T-cell (primary cell): Measurements from ENCODE around the gene AMDHD1. TPM values are rescaled to one million over a fixed set of nuclear protein-coding genes. Genes with fewer than 3 reads are reported as not detected.

Source experiments
- ATAC-seq, 4 experiments: fragments of 200-7000 bp in 3 of 4; fragments of 150-1000 bp in 1 of 4; cut with Tn5 transposase; replicated peaks in 1 of 4; 1 replicate in 3 of 4; 2 replicates in 1 of 4; pipeline ENCODE4 v1.10.0; 2021; ENCODE audit warnings: moderate library complexity in 3 of 4, mild to moderate bottlenecking in 2 of 4, moderate number of reproducible peaks in 1 of 4
- CTCF ChIA-PET, 2 donors: fragments of 300-600 bp; sonication (Branson Sonifier 250); formaldehyde crosslinking; loops; one replicate each; lab custom pipeline; 2022; ENCODE audit warnings: antibody characterized with exemption in 2 of 2; lab: Charles Lee
- POLR2A ChIA-PET, 2 donors: fragments of 300-600 bp; sonication (Branson Sonifier 250); formaldehyde crosslinking; loops; one replicate each; lab custom pipeline; 2022; ENCODE audit warnings: antibody characterized with exemption in 2 of 2; lab: Charles Lee
- DNase-seq, 35 experiments: peaks; one replicate each; pipeline versions ENCODE4 v3.0.0 to v3.0.0-alpha.2; 2013 to 2023
- H3K27ac ChIP-seq: one replicate; pipeline ENCODE4 v1.5.1; 2013; ENCODE audit warnings: low read length
- H3K27me3 ChIP-seq, 2 experiments: replicated peaks in 1 of 2; 1 replicate in 1 of 2; 2 replicates in 1 of 2; pipeline versions ENCODE4 v1.6.1 to v1.7.0; 2013; ENCODE audit warnings: low read length in 1 of 2, mixed read lengths in 1 of 2; ENCODE audit not compliant: control insufficient read depth in 2 of 2, insufficient read depth in 2 of 2; ENCODE audit errors: extremely low read depth in 1 of 2
- H3K36me3 ChIP-seq, 2 donors: 1 replicate in 1 of 2; 2 replicates in 1 of 2; pipeline versions ENCODE4 v1.6.1 to v1.7.0; 2013; ENCODE audit warnings: low read length in 1 of 2; ENCODE audit not compliant: control insufficient read depth in 2 of 2, insufficient read depth in 1 of 2; ENCODE audit errors: extremely low read depth in 1 of 2
- H3K4me1 ChIP-seq, 2 experiments: 1 replicate in 1 of 2; 2 replicates in 1 of 2; pipeline versions ENCODE4 v1.6.1 to v1.7.0; 2013; ENCODE audit warnings: low read length in 2 of 2, mixed read lengths in 1 of 2; ENCODE audit not compliant: insufficient read depth in 2 of 2, control insufficient read depth in 1 of 2; ENCODE audit errors: extremely low read depth in 1 of 2
- H3K4me3 ChIP-seq, 2 donors: 1 replicate in 1 of 2; 2 replicates in 1 of 2; pipeline versions ENCODE4 v1.5.1 to v1.7.0; 2013; ENCODE audit warnings: mild to moderate bottlenecking in 2 of 2, low read length in 1 of 2, moderate library complexity in 1 of 2; ENCODE audit not compliant: control insufficient read depth in 1 of 2; ENCODE audit errors: extremely low read depth in 1 of 2
- H3K9me3 ChIP-seq: 2 replicates; pipeline ENCODE4 v1.7.0; 2013
- H3K27ac Mint-ChIP-seq, 2 donors: one replicate each; pipeline ENCODE4 v1.8.0; 2020 to 2021; ENCODE audit warnings: mild to moderate bottlenecking in 2 of 2, mixed read lengths in 2 of 2
- H3K27me3 Mint-ChIP-seq, 2 donors: one replicate each; pipeline ENCODE4 v1.8.0; 2021 to 2022; ENCODE audit warnings: mixed read lengths in 2 of 2
- H3K36me3 Mint-ChIP-seq: one replicate; pipeline ENCODE4 v1.8.0; 2021; ENCODE audit warnings: mixed read lengths
- H3K4me1 Mint-ChIP-seq, 3 donors: one replicate each; pipeline ENCODE4 v1.8.0; 2020 to 2022; ENCODE audit warnings: mixed read lengths in 3 of 3, mild to moderate bottlenecking in 1 of 3
- H3K4me3 Mint-ChIP-seq, 3 donors: one replicate each; pipeline ENCODE4 v1.8.0; 2020 to 2022; ENCODE audit warnings: mild to moderate bottlenecking in 3 of 3, mixed read lengths in 3 of 3, moderate library complexity in 3 of 3
- H3K9me3 Mint-ChIP-seq, 3 donors: one replicate each; pipeline ENCODE4 v1.8.0; 2020 to 2022; ENCODE audit warnings: mixed read lengths in 3 of 3
- WGBS: methylation state at CpG from one replicate; pipeline ENCODE4 v1.1.5; 2013; ENCODE audit warnings: missing lambda C conversion rate; ENCODE audit not compliant: insufficient coverage; 5-methylcytosine and 5-hydroxymethylcytosine counted together
- total RNA-seq, 35 experiments: library from RNA in 6 of 35; stranded (reverse) in 6 of 35; fragments of 120-200 nt in 1 of 35; gene quantifications; one replicate each; pipeline versions ENCODE4 v1.2.1 to v1.2.4 and lab custom pipeline; 2013 to 2026

AMDHD1 gene
- total RNA-seq, 5 donors from 2014 or later (not counting 1 experiment from before 2014, with no cell fraction given): 0.40 to 2.6 (median 1.2) TPM

- CTCF ChIA-PET: interaction anchor here (0.6 to 1.7 kb wide), 5 partner anchors 23 to 108 kb away, joined by 3 to 10 read pairs (median 4); no protein-coding TSS in a partner anchor
- Mint-ChIP-seq H3K9me3 (no peaks in the 10 kb centered on the region), H3K27me3 (no peaks in the 10 kb centered on the region), H3K27ac (no peak overlapping the region), H3K4me3 (no peak overlapping the region), H3K36me3 (no peaks in the 10 kb centered on the region), H3K4me1 (no peaks in the 10 kb centered on the region)
- H3K4me3 ChIP-seq: no peak overlapping the region
- H3K27ac ChIP-seq: no peak overlapping the region
- WGBS: no CpG with 5 or more reads among the region's 1 CpG
- ATAC-seq (no peak), DNase-seq (no peak)
- H3K27me3 ChIP-seq: no peaks in the 10 kb centered on the region
- POLR2A ChIA-PET: no interaction called here
- H3K36me3 ChIP-seq: no peaks in the 10 kb centered on the region
- no peaks in the 10 kb centered on the region for H3K9me3 ChIP-seq
- no peaks in the 10 kb centered on the region for H3K4me1 ChIP-seq
These were observed 16.0 kb downstream of the AMDHD1 start for GRCh38 chr12:95959107-95959506.

GRCh38 chr12:95960241-95960640 lies 17.1 kb downstream of the AMDHD1 start:
- Histone ChIP-seq H3K27me3 (no peaks in the 10 kb centered on the region), H3K27ac (no peak overlapping the region), H3K36me3 (no peaks in the 10 kb centered on the region), H3K4me3 (no peak overlapping the region), H3K9me3 (no peaks in the 10 kb centered on the region), H3K4me1 (no peaks in the 10 kb centered on the region)
- H3K27ac Mint-ChIP-seq: no peak overlapping the region
- 60% methylated on average over 2 of the region's 5 CpGs for WGBS
- H3K27me3 Mint-ChIP-seq: no peaks in the 10 kb centered on the region
- DNase-seq (no peak), ATAC-seq (no peak)
- H3K36me3 Mint-ChIP-seq: no peaks in the 10 kb centered on the region
- no peak overlapping the region for H3K4me3 Mint-ChIP-seq
- CTCF ChIA-PET: interaction anchor here in 1 of 2 donors (0.6 kb wide), 1 partner anchor 50 kb away, joined by 4 read pairs; no protein-coding TSS in a partner anchor
- H3K9me3 Mint-ChIP-seq: no peaks in the 10 kb centered on the region
- POLR2A ChIA-PET: no interaction called here
- no peaks in the 10 kb centered on the region for H3K4me1 Mint-ChIP-seq

- DNase-seq (no peak), ATAC-seq (no peak)
- Histone ChIP-seq H3K27ac (no peak overlapping the region), H3K27me3 (no peaks in the 10 kb centered on the region), H3K4me1 (no peaks in the 10 kb centered on the region), H3K4me3 (no peak overlapping the region), H3K9me3 (no peaks in the 10 kb centered on the region), H3K36me3 (no peaks in the 10 kb centered on the region)
- no peak overlapping the region for H3K4me3 Mint-ChIP-seq
- no peaks in the 10 kb centered on the region for H3K27me3 Mint-ChIP-seq
- H3K27ac Mint-ChIP-seq: no peak overlapping the region
- 48% methylated on average over 3 of the region's 7 CpGs for WGBS
- peaks cover 8% of the 10 kb centered on the region for H3K36me3 Mint-ChIP-seq
- ChIA-PET POLR2A (no interaction called here), CTCF (interaction anchor here in 1 of 2 donors (0.9 kb wide), 1 partner anchor 21 kb away, joined by 3 read pairs; no protein-coding TSS in a partner anchor)
- H3K9me3 Mint-ChIP-seq: no peaks in the 10 kb centered on the region
- no peaks in the 10 kb centered on the region for H3K4me1 Mint-ChIP-seq
These were observed 19.1 kb downstream of the AMDHD1 start for GRCh38 chr12:95962222-95962621.

- Histone ChIP-seq H3K9me3 (no peaks in the 10 kb centered on the region), H3K27ac (no peak overlapping the region), H3K4me3 (no peak overlapping the region), H3K36me3 (no peaks in the 10 kb centered on the region), H3K27me3 (no peaks in the 10 kb centered on the region), H3K4me1 (no peaks in the 10 kb centered on the region)
- WGBS: no CpG with 5 or more reads among the region's 2 CpGs
- H3K36me3 Mint-ChIP-seq: peaks cover 8% of the 10 kb centered on the region
- DNase-seq: no peak
- CTCF ChIA-PET: no interaction called here
- no peaks in the 10 kb centered on the region for H3K27me3 Mint-ChIP-seq
- H3K9me3 Mint-ChIP-seq: no peaks in the 10 kb centered on the region
- ATAC-seq: no peak
- H3K4me3 Mint-ChIP-seq: no peak overlapping the region
- H3K27ac Mint-ChIP-seq: no peak overlapping the region
- H3K4me1 Mint-ChIP-seq: no peaks in the 10 kb centered on the region
- POLR2A ChIA-PET: no interaction called here
These were observed 20.0 kb downstream of the AMDHD1 start for GRCh38 chr12:95963096-95963495.

GRCh38 chr12:95966287-95966870 lies 23.2 kb downstream of the AMDHD1 start:
- H3K9me3 ChIP-seq: no peaks in the 10 kb centered on the region
- ChIA-PET CTCF (interaction anchor here in 1 of 2 donors (0.5 kb wide), 1 partner anchor 7 kb away, joined by 4 read pairs; no protein-coding TSS in a partner anchor), POLR2A (no interaction called here)
- ATAC-seq (no peak), DNase-seq (no peak)
- H3K4me3 ChIP-seq: no peak overlapping the region
- Mint-ChIP-seq H3K4me1 (no peaks in the 10 kb centered on the region), H3K27ac (no peak overlapping the region), H3K27me3 (no peaks in the 10 kb centered on the region), H3K9me3 (no peaks in the 10 kb centered on the region), H3K4me3 (no peak overlapping the region), H3K36me3 (peaks cover 8% of the 10 kb centered on the region)
- H3K27me3 ChIP-seq: no peaks in the 10 kb centered on the region
- 100% methylated on average over 4 of the region's 7 CpGs for WGBS
- no peaks in the 10 kb centered on the region for H3K36me3 ChIP-seq
- no peaks in the 10 kb centered on the region for H3K4me1 ChIP-seq
- no peak overlapping the region for H3K27ac ChIP-seq

- Mint-ChIP-seq H3K36me3 (peaks cover 8% of the 10 kb centered on the region), H3K9me3 (no peaks in the 10 kb centered on the region), H3K27ac (no peak overlapping the region), H3K27me3 (no peaks in the 10 kb centered on the region), H3K4me3 (no peak overlapping the region), H3K4me1 (no peaks in the 10 kb centered on the region)
- 100% methylated on average over 1 of the region's 2 CpGs for WGBS
- Histone ChIP-seq H3K4me1 (no peaks in the 10 kb centered on the region), H3K4me3 (no peak overlapping the region), H3K27me3 (no peaks in the 10 kb centered on the region), H3K9me3 (no peaks in the 10 kb centered on the region), H3K36me3 (no peaks in the 10 kb centered on the region), H3K27ac (no peak overlapping the region)
- no peak for ATAC-seq
- CTCF ChIA-PET: no interaction called here
- POLR2A ChIA-PET: no interaction called here
- no peak for DNase-seq
These were observed 24.2 kb downstream of the AMDHD1 start for GRCh38 chr12:95967301-95967700.
